Endothelial cell (in vitro differentiated cells): Measurements from ENCODE around the gene ZC2HC1B. TPM values are rescaled to one million over a fixed set of nuclear protein-coding genes. Genes with fewer than 3 reads are reported as not detected.

Experiments used
- DNase-seq: peaks from one replicate; pipeline ENCODE4 v3.0.0; 2021; ENCODE audit warnings: low spot score
- H3K27ac Mint-ChIP-seq: one replicate; pipeline ENCODE4 v1.8.0; 2021; ENCODE audit warnings: mixed read lengths, inconsistent platforms; ENCODE audit not compliant: unreplicated experiment
- H3K27me3 Mint-ChIP-seq: one replicate; pipeline ENCODE4 v1.8.0; 2021; ENCODE audit warnings: mild to moderate bottlenecking, moderate library complexity, mixed read lengths, inconsistent platforms; ENCODE audit not compliant: unreplicated experiment
- H3K36me3 Mint-ChIP-seq: one replicate; pipeline ENCODE4 v1.8.0; 2021; ENCODE audit warnings: mild to moderate bottlenecking, low read depth, mixed read lengths, inconsistent platforms; ENCODE audit not compliant: unreplicated experiment
- H3K4me1 Mint-ChIP-seq: one replicate; pipeline ENCODE4 v1.8.0; 2021; ENCODE audit warnings: mild to moderate bottlenecking, mixed read lengths, inconsistent platforms; ENCODE audit not compliant: unreplicated experiment
- H3K4me3 Mint-ChIP-seq: one replicate; pipeline ENCODE4 v1.8.0; 2021; ENCODE audit warnings: mild to moderate bottlenecking, mixed read lengths, inconsistent platforms; ENCODE audit not compliant: unreplicated experiment
- H3K9me3 Mint-ChIP-seq: one replicate; pipeline ENCODE4 v1.8.0; 2021; ENCODE audit warnings: mixed read lengths, inconsistent platforms; ENCODE audit not compliant: unreplicated experiment
- total RNA-seq: library from RNA; stranded (reverse); fragmentation: NEBNext Ultra II Directional; extraction: Animal tissue kit (Norgen Biotek cat#: 25700); gene quantifications from one replicate; pipeline ENCODE4 v1.2.1, GENCODE V29; 2021; ENCODE audit not compliant: unreplicated experiment
- TF ChIP-seq, protein P1 (sequence below): fragments of 200-600 bp; sonication (generic); IDR thresholded peaks from one replicate; pipeline ENCODE4 v1.5.0; 2021; ENCODE audit warnings: antibody characterized with exemption; ENCODE audit not compliant: unreplicated experiment

ZC2HC1B gene
- total RNA-seq, 1 donor from 2014 or later, result 0.28 TPM

DNA sequence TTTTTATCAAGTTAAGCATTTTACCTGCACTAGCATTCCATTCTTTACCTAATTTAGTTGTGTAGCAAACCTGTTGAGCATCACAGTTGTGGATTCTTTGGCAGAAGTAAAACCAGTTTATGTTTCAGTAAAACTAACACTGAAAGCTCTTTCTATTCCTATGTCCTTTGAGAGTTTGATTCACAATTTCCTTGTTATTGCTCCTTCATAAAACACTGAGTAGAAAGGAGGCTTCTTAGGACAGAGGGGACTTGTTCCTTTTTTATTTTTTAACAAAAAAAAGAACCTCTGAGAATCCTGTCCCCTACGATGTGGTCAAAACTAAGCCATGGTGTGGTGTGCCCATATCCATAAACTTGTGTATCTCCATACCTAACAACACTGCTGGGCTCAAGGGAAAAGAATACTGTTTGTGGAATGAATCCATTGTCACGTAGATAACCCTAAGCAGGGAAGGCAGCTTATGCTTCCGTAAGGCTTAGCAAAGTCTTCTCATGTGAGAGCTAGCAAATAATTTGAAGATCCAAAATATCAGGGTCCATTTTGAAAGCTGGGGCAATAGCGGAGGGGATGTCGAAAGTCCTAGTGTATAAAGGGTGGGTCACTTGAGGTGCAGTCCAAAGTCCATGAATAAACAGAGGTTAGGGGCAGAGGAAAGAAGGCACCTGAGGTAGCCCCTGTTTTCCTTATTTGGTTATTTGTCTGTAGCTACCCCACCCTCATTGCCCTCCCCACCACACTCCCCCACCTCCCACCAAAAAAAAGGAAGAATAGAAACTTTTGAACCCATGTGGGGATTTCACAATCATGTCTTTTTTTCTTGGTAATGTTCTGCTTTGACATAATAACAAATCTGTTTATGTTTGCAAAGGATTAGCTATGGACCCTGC is 72.7 kb downstream of the ZC2HC1B start:
- Mint-ChIP-seq H3K27me3 (peaks cover 7% of the 10 kb centered on the region), H3K36me3 (peaks cover 17% of the 10 kb centered on the region), H3K27ac (no peak overlapping the region), H3K4me3 (no peak overlapping the region), H3K4me1 (peaks cover 20% of the 10 kb centered on the region), H3K9me3 (no peaks in the 10 kb centered on the region)
- no peak for DNase-seq
- TF ChIP-seq, protein P1, sequence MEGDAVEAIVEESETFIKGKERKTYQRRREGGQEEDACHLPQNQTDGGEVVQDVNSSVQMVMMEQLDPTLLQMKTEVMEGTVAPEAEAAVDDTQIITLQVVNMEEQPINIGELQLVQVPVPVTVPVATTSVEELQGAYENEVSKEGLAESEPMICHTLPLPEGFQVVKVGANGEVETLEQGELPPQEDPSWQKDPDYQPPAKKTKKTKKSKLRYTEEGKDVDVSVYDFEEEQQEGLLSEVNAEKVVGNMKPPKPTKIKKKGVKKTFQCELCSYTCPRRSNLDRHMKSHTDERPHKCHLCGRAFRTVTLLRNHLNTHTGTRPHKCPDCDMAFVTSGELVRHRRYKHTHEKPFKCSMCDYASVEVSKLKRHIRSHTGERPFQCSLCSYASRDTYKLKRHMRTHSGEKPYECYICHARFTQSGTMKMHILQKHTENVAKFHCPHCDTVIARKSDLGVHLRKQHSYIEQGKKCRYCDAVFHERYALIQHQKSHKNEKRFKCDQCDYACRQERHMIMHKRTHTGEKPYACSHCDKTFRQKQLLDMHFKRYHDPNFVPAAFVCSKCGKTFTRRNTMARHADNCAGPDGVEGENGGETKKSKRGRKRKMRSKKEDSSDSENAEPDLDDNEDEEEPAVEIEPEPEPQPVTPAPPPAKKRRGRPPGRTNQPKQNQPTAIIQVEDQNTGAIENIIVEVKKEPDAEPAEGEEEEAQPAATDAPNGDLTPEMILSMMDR, result no peak

DNA sequence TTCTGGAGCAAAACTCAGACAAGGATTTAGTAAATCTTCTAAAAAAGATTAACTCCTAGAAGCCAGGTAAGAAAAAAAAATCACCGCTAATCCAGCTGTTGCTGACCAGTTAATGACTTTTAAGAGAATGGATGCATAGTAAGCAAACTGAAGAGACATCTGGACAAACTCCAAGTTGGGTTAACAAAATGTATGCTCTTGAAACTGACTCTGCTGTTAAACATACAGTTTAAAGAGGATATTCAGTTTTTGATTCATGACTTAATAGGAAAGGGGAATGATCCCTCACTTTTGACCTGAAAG is 73.3 kb downstream of the ZC2HC1B start:
- peaks cover 4% of the 10 kb centered on the region for H3K27me3 Mint-ChIP-seq

DNA sequence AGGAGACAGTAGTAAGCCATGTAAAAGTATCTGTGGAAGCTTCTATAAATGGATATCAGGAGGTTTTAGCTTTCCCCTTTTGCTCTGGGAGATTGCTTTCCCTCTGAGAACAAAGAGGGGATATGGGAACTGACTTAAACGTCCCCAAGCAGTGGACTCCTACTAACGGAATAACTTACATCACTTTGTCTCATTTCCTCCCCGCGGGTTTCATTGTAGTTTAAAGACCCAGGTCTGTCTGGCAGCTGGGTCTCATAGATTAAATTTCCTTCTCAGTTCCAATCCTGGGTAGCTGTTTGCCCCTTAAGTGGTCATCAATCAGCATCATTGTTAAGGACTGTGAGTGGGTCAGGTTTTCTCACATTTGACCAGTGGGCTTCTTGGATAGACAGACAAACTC is 75.1 kb downstream of the ZC2HC1B start:
- no peak for DNase-seq
- H3K4me3 Mint-ChIP-seq, result no peak overlapping the region
- peak overlapping the region; percentile 97 for H3K27ac Mint-ChIP-seq
- peaks cover 5% of the 10 kb centered on the region for H3K27me3 Mint-ChIP-seq
- H3K9me3 Mint-ChIP-seq, result no peaks in the 10 kb centered on the region
- TF ChIP-seq, protein P1, result no peak
- peaks cover 17% of the 10 kb centered on the region for H3K36me3 Mint-ChIP-seq
- peaks cover 26% of the 10 kb centered on the region for H3K4me1 Mint-ChIP-seq

More for the DNA sequence above, 73.3 kb downstream of the ZC2HC1B start:
- TF ChIP-seq, protein P1, result no peak
- no peak for DNase-seq
- Mint-ChIP-seq H3K36me3 (peaks cover 17% of the 10 kb centered on the region), H3K9me3 (no peaks in the 10 kb centered on the region), H3K4me1 (peaks cover 25% of the 10 kb centered on the region), H3K4me3 (no peak overlapping the region), H3K27ac (no peak overlapping the region)

DNA sequence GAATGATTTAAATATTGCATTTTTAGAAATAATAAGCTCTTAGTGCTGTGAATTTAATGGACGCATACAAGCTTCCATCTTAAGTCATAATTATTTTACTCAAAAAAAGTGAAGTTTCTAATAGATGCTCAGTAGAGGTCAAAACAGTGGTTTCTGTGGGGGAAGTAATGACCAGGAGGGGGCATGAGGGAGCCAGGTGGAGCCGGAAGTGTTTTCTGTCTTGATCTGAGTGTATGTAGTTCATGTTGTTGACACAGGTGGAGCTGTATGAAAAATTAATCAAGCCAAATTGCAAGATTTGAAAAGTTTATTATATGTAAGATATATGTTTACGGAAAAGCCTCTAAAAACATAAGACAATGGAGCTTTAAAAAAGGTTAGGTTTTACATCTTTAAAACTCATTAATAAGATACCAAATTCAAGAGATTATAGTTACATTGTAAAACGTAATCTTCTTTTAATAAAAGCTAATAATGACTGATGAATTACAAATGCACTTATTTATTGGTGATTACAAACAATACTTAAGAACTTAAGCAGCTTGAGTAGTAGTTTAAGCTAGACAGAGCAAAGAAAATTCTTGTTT is 75.8 kb downstream of the ZC2HC1B start:
- Mint-ChIP-seq H3K4me3 (no peak overlapping the region), H3K36me3 (peaks cover 17% of the 10 kb centered on the region), H3K27me3 (peaks cover 6% of the 10 kb centered on the region), H3K4me1 (peaks cover 30% of the 10 kb centered on the region), H3K9me3 (no peaks in the 10 kb centered on the region), H3K27ac (peak overlapping the region; percentile 67)
- TF ChIP-seq, protein P1, result peak; percentile 87
- DNase-seq, result peak; percentile 40
